ENCODE data around the gene FOXB1. TPM values are rescaled to one million over a fixed set of nuclear protein-coding genes. Genes with fewer than 3 reads are reported as not detected.

The FOXB1 gene
- total and polyA plus RNA-seq, 9 donors, result 0.24 TPM; not detected in 8

DNA sequence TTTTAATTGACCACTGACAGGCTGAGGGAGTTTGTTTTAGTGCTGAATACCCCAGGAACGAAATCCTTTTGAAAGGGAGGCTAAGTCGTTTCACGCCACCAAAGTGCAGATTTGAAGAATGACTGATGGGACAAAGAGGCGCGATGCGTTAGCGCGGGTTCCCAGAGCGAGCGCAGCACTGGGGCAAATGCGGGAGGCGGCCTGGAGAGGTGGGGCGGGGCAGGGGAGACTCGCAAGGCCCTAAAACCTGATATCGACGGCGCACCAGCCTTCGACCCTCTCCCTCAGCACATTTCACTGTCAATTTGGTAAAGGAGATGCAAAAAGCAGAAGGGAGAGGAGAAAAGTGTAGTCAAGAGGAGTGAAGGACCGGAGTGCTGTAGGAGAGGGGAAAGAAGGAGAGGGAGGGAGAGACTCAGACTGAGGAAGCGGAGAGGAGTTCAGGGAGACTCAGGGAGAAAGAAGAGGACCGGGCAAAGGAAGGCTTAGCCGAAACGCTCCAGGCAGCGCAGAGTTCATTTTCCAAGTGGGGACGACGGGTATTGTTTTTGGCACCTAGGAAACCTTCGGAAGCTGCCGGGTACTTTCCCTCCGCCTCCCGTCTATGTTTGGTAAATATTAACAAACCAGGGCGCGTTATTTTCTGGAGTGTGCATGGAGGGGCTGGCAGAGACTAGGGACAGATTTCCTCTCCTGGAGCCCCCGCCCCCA lies 3.8 kb upstream of the FOXB1 start:
- DNase-seq, result no peak
- intact Hi-C loops (cut with DNase I), result no loop called here
- Histone ChIP-seq H3K9me3 (no peaks in the 10 kb centered on the region), H3K36me3 (no peaks in the 10 kb centered on the region), H3K27me3 (peaks cover 3% of the 10 kb centered on the region), H3K4me3 (no peak overlapping the region), H3K4me1 (ENCODE audit: insufficient read depth) (peaks cover 11% of the 10 kb centered on the region), H3K27ac (no peak overlapping the region)
- TF ChIP-seq, protein P1, sequence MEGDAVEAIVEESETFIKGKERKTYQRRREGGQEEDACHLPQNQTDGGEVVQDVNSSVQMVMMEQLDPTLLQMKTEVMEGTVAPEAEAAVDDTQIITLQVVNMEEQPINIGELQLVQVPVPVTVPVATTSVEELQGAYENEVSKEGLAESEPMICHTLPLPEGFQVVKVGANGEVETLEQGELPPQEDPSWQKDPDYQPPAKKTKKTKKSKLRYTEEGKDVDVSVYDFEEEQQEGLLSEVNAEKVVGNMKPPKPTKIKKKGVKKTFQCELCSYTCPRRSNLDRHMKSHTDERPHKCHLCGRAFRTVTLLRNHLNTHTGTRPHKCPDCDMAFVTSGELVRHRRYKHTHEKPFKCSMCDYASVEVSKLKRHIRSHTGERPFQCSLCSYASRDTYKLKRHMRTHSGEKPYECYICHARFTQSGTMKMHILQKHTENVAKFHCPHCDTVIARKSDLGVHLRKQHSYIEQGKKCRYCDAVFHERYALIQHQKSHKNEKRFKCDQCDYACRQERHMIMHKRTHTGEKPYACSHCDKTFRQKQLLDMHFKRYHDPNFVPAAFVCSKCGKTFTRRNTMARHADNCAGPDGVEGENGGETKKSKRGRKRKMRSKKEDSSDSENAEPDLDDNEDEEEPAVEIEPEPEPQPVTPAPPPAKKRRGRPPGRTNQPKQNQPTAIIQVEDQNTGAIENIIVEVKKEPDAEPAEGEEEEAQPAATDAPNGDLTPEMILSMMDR (IDR thresholded peaks at IDR 0.05), result no peak
- TF ChIP-seq POLR2A (IDR thresholded peaks at IDR 0.05) (no peak), EP300 (IDR thresholded peaks at IDR 0.05) (no peak)
- WGBS, 3 donors, result 5 to 8% (median 6%) methylated on average over 33 of the region's 33 CpGs

DNA sequence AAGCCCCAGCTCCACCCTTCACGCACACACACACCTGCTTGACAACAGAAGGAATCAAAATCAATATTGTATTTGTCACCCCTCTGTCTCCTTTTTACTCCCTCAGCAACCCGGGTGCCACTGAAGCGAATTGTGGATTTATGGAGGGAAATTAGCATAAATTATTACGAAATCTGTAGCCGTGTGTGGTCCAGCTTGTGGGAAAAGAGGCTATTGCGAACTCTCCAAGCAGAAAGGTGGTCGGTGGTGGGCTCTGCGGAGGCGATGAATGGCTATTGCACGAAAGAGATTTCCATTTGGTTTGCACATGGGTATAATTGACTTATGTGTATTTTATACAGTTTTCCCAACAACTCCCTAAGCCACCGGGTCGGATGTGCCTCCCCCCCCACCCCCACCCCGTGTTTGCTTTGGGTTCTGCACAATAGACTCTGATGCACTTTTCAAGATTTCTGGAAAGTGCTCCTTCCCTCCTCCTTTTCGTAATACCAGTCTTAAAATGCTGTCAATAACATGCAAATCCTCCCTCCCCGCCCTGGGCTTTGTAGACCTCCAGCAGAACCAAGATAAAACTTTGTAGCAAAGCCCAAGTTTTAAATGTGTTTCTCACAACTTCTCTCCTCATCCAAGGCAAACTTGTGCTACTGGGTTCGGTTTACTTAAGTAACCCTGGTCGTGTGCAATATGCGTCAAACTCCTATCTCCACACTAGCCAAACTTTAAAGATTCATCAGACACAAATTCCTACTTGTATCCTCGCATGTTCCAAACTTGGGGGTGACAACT lies 3.1 kb upstream of the FOXB1 start:
- intact Hi-C loops (cut with DNase I), result no loop called here
- Histone ChIP-seq H3K36me3 (no peaks in the 10 kb centered on the region), H3K27me3 (peaks cover 9% of the 10 kb centered on the region), H3K4me1 (ENCODE audit: insufficient read depth) (peaks cover 18% of the 10 kb centered on the region), H3K27ac (no peak overlapping the region), H3K4me3 (no peak overlapping the region), H3K9me3 (no peaks in the 10 kb centered on the region)
- no peak for DNase-seq
- WGBS, 3 donors, result 10 to 12% (median 12%) methylated on average over 19 of the region's 19 CpGs
- no peak for TF ChIP-seq POLR2A (IDR thresholded peaks at IDR 0.05)

GRCh38 chr15:60001610-60002527 lies 2.2 kb upstream of the FOXB1 start:
- DNase-seq, result no peak
- no peak overlapping the region for H3K4me3 ChIP-seq
- no peaks in the 10 kb centered on the region for H3K9me3 ChIP-seq
- 6 to 7% (median 6%) methylated on average over 34 of the region's 34 CpGs for WGBS, 3 donors
- H3K36me3 ChIP-seq, result no peaks in the 10 kb centered on the region
- intact Hi-C loops (cut with DNase I), result no loop called here
- H3K4me1 ChIP-seq (ENCODE audit: insufficient read depth), result peaks cover 19% of the 10 kb centered on the region
- no peak overlapping the region for H3K27ac ChIP-seq
- TF ChIP-seq EP300 (IDR thresholded peaks at IDR 0.05), result no peak
- TF ChIP-seq, protein P1 (IDR thresholded peaks at IDR 0.05), result no peak
- peaks cover 9% of the 10 kb centered on the region for H3K27me3 ChIP-seq

DNA sequence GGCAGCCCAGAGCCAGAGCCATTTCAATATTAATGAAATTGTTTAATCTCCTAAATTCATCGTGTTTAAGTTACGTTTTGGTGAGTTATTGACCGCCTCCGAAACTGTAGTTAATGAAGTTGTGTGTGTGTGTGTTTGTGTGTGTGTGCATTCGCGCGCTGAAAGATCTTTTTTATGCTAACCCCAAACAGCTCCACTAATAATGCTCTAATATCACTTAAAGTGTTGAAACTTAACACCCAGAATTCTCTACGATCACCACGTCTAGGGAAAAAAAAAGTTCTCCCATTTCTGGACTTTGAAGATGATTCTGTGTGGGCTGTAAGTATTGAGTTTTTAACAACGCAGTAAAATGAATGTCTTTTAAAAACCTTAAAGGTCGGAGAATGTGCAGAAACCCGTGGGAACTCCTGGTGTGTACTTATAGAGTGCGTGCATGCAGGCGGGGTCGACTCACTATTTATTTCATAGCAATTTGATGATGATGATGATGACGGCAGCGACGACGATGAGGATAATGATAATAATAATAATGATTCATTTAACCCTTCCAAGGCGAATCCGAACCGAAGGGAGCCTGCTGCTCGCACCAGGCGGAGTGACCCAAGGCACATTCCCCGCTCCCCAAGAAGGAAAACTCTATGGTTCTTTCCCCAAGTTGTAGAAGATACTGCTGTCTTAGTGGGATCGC lies 1.4 kb upstream of the FOXB1 start:
- DNase-seq, result no peak
- TF ChIP-seq POLR2A (IDR thresholded peaks at IDR 0.05) (no peak), EP300 (IDR thresholded peaks at IDR 0.05) (no peak)
- TF ChIP-seq, protein P1 (IDR thresholded peaks at IDR 0.05), result no peak
- H3K27ac ChIP-seq, result no peak overlapping the region
- peaks cover 9% of the 10 kb centered on the region for H3K27me3 ChIP-seq
- no peaks in the 10 kb centered on the region for H3K9me3 ChIP-seq
- intact Hi-C loops (cut with DNase I), result no loop called here
- WGBS, 3 donors, result 10 to 13% (median 12%) methylated on average over 26 of the region's 26 CpGs
- no peaks in the 10 kb centered on the region for H3K36me3 ChIP-seq
- H3K4me3 ChIP-seq, result no peak overlapping the region
- H3K4me1 ChIP-seq (ENCODE audit: insufficient read depth), result peaks cover 18% of the 10 kb centered on the region
